ENCODE measurements around the gene CNTNAP2. TPM values are rescaled to one million over a fixed set of nuclear protein-coding genes. Genes with fewer than 3 reads are reported as not detected.

Gene CNTNAP2
- total RNA-seq, 1 experiment from 2014 or later = 0.03 TPM

GRCh38 chr7:146359176-146359575, 242.6 kb downstream of the CNTNAP2 start:
- BruUV-seq (replicated peaks) = no TSS peak
- intact Hi-C loops (cut with micrococcal nuclease; ENCODE audit: unreplicated experiment) = no loop called here
- ATAC-seq = no peak
- Histone ChIP-seq H3K36me3 (ENCODE audit: control insufficient read depth, insufficient read depth, low read length) (no peaks in the 10 kb centered on the region; the same call in 1 of the 2 replicates), H3K9me3 (ENCODE audit: control insufficient read depth, insufficient read depth, low read depth, low read length) (no peaks in the 10 kb centered on the region), H3K4me1 (ENCODE audit: control insufficient read depth, insufficient read depth, low read length) (no peaks in the 10 kb centered on the region), H3K27me3 (ENCODE audit: control insufficient read depth, insufficient read depth, low read length) (no peaks in the 10 kb centered on the region), H3K4me3 (ENCODE audit: low read depth in 2 of 2, low read length in 2 of 2) (no peak overlapping the region), H3K27ac (ENCODE audit: low read length) (no peak overlapping the region)
- POLR2A ChIA-PET = no interaction called here
- in situ Hi-C loops (cut with HindIII; ENCODE audit: low pct_unique_long_range_greater_than_20kb, low sequenced_read_pairs) = no loop called here
- TF ChIP-seq TCF7L2 (IDR thresholded peaks at IDR 0.05; ENCODE audit: low read depth, low read length) (no peak), CTCF (IDR thresholded peaks at IDR 0.05) (no peak), POLR2AphosphoS5 (IDR thresholded peaks at IDR 0.05; ENCODE audit: low read depth, low read length) (no peak), REST (IDR thresholded peaks at IDR 0.05; ENCODE audit: insufficient read depth in 1 of 2, low read depth in 2 of 2, low read length in 1 of 2) (no peak), SIN3A (IDR thresholded peaks at IDR 0.05; ENCODE audit: borderline replicate concordance, insufficient read depth, low read depth, low read length) (no peak)
- no peak for DNase-seq (ENCODE audit: low read depth, low spot score)
- CTCF ChIA-PET = no interaction called here

- ATAC-seq (no peak), DNase-seq (ENCODE audit: low read depth, low spot score) (peak; percentile 27)
- no peaks in the 10 kb centered on the region for H3K4me1 ChIP-seq (ENCODE audit: control insufficient read depth, insufficient read depth, low read length)
- TF ChIP-seq REST (IDR thresholded peaks at IDR 0.05; ENCODE audit: insufficient read depth in 1 of 2, low read depth in 2 of 2, low read length in 1 of 2) (no peak), CTCF (IDR thresholded peaks at IDR 0.05) (no peak), TCF7L2 (IDR thresholded peaks at IDR 0.05; ENCODE audit: low read depth, low read length) (no peak), POLR2AphosphoS5 (IDR thresholded peaks at IDR 0.05; ENCODE audit: low read depth, low read length) (no peak), SIN3A (IDR thresholded peaks at IDR 0.05; ENCODE audit: borderline replicate concordance, insufficient read depth, low read depth, low read length) (no peak)
- ChIA-PET POLR2A (no interaction called here), CTCF (no interaction called here)
- intact Hi-C loops (cut with micrococcal nuclease; ENCODE audit: unreplicated experiment) = no loop called here
- no peaks in the 10 kb centered on the region for H3K9me3 ChIP-seq (ENCODE audit: control insufficient read depth, insufficient read depth, low read depth, low read length)
- H3K27ac ChIP-seq (ENCODE audit: low read length) = no peak overlapping the region
- no TSS peak for BruUV-seq (replicated peaks)
- no peaks in the 10 kb centered on the region for H3K36me3 ChIP-seq (ENCODE audit: control insufficient read depth, insufficient read depth, low read length)
- H3K4me3 ChIP-seq (ENCODE audit: low read depth in 2 of 2, low read length in 2 of 2) = no peak overlapping the region
- in situ Hi-C loops (cut with HindIII; ENCODE audit: low pct_unique_long_range_greater_than_20kb, low sequenced_read_pairs) = no loop called here
- no peaks in the 10 kb centered on the region for H3K27me3 ChIP-seq (ENCODE audit: control insufficient read depth, insufficient read depth, low read length)
These were observed 250.3 kb downstream of the CNTNAP2 start for GRCh38 chr7:146366938-146367337.
